Fibroblast of the aortic adventitia (primary cell): Measurements from ENCODE around the gene ATP7A. TPM values are rescaled to one million over a fixed set of nuclear protein-coding genes. Genes with fewer than 3 reads are reported as not detected.
"Not testable (repeated sequence)": the region's sequence is repeated elsewhere in the genome, so short reads cannot be mapped to it uniquely, and the experiment has no call there.

Source experiments
- DNase-seq: peaks from one replicate; pipeline ENCODE4 v3.0.0-alpha.2; 2010; ENCODE audit warnings: low read depth
- H3K4me3 ChIP-seq: 2 replicates; pipeline ENCODE4 v1.5.1; 2011; ENCODE audit warnings: low read depth, mild to moderate bottlenecking, control low read depth, low read length, moderate library complexity
- CTCF ChIP-seq: IDR thresholded peaks from 2 replicates; pipeline ENCODE4 v1.5.1; 2011; ENCODE audit warnings: mild to moderate bottlenecking, low read length, control low read depth, inconsistent platforms; ENCODE audit not compliant: insufficient read depth
- small RNA-seq: library from RNA; depleted of rRNA; stranded (forward); fragments of <200 nt; gene quantifications from one replicate; pipeline ENCODE3, GENCODE V24; 2012
- total RNA-seq: library from RNA; depleted of rRNA; stranded (reverse); fragments of >200 nt; gene quantifications from 2 replicates; pipeline ENCODE4 v1.2.3, GENCODE V29; 2012; ENCODE audit warnings: low replicate concordance

Gene ATP7A
- total RNA-seq, 1 donor: 20.0 TPM

DNA sequence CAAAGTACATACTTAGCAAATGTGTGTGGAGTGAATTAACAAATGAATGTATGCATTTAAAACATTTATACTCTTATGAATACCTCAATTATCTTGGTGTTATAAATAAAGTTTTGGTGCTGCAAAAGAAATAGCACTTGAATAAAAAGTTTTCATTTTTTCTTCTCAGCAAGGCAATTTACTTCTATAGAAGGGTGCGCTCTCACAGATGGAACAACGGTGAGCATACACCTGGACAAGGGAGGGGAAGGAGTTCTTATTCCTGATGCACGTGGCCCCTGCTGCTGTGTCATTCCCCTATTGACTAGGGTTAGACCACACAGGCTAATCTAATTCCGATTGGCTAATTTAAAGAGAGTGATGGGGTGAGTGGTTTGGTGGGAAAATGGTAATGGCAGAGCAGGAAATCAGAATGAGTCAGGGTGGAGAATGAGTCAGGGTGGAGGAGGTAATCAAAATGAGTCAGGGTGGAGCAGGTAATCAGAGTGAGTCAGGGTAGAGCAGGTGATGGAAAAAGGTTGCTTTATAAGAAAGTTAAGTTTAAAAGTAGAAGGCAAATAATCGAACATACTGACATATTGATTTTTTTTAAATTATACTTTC, 165.4 kb downstream of the ATP7A start:
- DNase-seq: no peak
- H3K4me3 ChIP-seq: no peak overlapping the region
- no peak for TF ChIP-seq CTCF

DNA sequence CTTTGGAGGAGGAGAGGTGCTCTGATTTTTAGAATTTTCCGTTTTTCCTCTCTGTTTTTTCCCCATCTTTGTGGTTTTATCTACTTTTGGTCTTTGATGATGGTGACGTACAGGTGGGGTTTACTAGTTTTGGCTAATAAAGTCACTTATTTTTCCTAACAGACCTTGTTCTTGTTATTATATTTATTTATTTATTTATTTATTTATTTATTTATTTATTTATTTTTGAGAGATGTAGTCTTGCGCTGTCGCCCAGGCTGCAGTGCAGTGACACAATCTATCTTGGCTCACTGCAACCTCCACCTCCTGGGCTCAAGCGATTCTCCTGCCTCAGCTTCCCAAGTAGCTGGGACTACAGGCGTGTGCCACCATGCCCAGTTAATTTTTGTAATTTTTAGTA, 170.9 kb downstream of the ATP7A start:
- not testable (repeated sequence) for DNase-seq, H3K4me3 ChIP-seq

DNA sequence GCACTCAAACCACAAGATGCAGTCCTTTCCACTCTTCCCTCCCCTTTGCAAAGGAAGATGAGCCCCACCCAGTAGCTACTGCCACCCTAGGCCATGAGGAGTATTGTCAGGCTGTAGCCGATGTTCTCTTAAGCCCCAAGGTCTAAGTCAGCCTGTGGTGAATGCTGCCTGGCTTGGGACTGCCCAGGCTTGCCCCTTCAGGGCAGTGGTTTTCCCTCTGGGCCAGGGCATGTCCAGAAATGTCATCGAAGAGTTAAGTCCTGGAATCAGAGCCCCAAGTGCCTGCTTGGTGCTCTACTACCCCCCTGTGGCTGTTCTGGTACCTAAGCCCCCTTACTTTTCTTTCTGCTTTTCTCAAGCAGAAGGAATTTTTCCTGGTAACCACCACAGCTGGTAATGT, 181.8 kb downstream of the ATP7A start:
- DNase-seq: peak; percentile 73
- TF ChIP-seq CTCF: peak; percentile 56
- no peak overlapping the region for H3K4me3 ChIP-seq

DNA sequence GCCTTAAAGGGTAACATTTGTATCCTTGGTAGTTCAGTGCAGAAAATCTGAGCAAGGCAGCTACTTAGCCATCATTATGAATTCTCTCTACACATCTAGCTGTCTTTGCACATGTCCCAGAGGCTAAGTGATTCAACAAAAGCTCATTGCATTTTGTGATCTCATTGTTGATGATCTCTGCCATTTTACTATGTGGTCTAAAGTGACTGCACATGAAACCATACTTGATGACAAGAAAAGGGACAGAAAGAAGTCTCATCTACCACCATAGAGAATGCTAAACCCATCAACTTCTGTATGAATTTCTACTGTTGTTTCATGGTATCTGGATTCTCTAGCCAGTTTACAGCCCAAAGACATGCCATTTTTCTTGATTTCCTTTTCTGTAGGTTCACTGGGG, 187.6 kb downstream of the ATP7A start:
- no peak overlapping the region for H3K4me3 ChIP-seq
- no peak for TF ChIP-seq CTCF
- DNase-seq: no peak

Small RNAs within 50 kb of the gene (small RNA-seq; reads per million reads assigned to genes)
- gene RN7SL460P: not detected

Other genes starting within 250 kb of the ATP7A start
- gene ATRX, start 124.5 kb upstream of the ATP7A start, total RNA-seq: 83.6 and 124 TPM in 2 replicates
- gene MAGT1, start 15.3 kb upstream of the ATP7A start, total RNA-seq: 70.6 and 119 TPM in 2 replicates
- 211 and 396 TPM in 2 replicates for gene COX7B, start 11.2 kb upstream of the ATP7A start, total RNA-seq
- gene PGAM4, start 58.9 kb downstream of the ATP7A start, total RNA-seq: not detected in 2 replicates
- gene PGK1, start 193.6 kb downstream of the ATP7A start, total RNA-seq: 144 and 222 TPM in 2 replicates
- gene TAF9B, start 229.0 kb downstream of the ATP7A start, total RNA-seq: 20.8 and 61.5 TPM in 2 replicates